GM10847 (cell line): ENCODE measurements around the gene EID2.

Source experiments
- POLR2A ChIP-seq: IDR thresholded peaks from 2 replicates; pipeline ENCODE4 v1.6.1; 2011; ENCODE audit not compliant: insufficient read length; ENCODE audit errors: extremely low read depth

Gene EID2

GRCh38 chr19:39544911-39545310, 5.0 kb upstream of the EID2 start:
- no peak for TF ChIP-seq POLR2A

- TF ChIP-seq POLR2A: no peak
These were observed 4.4 kb upstream of the EID2 start for GRCh38 chr19:39544226-39544903.

DNA sequence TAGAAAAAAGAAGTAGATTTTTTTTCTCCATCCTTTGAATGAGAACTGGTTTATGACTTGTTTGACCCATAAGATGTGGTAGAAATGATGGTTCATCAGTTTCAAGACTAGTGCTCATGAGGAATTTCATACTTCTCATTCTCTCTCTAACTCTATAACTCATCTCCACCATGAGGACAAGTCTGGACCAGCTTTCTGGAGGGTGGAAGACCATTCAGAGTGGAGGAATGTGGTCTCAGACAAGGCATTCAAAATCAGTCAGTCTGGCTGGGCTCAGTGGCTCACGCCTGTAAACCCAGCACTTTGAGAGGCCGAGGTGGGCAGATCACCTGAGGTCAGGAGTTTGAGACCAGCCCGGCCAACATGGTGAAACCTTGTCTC, 3.5 kb upstream of the EID2 start:
- no peak for TF ChIP-seq POLR2A

- no peak for TF ChIP-seq POLR2A
These were observed 2.2 kb upstream of the EID2 start for GRCh38 chr19:39542206-39542605.

GRCh38 chr19:39540333-39540673, 342 bp upstream of the EID2 start:
- no peak for TF ChIP-seq POLR2A

- TF ChIP-seq POLR2A: no peak
These were observed 820 bp downstream of the EID2 start for GRCh38 chr19:39539165-39539517.

GRCh38 chr19:39533791-39534190, 6.2 kb downstream of the EID2 start:
- TF ChIP-seq POLR2A: no peak

DNA sequence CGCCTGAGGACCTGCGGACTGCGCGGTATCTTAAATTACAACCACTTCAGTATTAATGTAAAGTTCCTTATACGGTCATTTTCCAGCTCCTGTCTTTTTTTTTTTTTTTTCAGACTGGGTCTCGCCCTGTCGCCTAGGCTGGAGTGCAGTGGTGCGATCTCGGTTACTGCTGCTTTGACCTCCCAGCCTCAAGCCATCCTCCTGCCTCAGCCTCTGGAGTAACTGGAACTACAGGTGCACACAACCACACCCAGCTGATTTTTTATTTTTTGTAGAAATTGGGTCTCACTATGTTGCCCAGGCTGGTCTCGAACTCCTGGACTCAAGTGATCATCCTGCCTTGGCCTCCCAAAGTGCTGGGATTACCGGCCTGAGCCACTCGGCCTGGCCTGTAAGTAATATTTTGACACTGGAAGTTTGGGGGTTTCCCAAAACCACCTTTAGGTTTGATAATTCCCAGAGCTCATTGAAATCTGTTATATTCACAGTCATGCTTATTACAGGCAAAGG, 6.9 kb downstream of the EID2 start:
- TF ChIP-seq POLR2A: no peak

DNA sequence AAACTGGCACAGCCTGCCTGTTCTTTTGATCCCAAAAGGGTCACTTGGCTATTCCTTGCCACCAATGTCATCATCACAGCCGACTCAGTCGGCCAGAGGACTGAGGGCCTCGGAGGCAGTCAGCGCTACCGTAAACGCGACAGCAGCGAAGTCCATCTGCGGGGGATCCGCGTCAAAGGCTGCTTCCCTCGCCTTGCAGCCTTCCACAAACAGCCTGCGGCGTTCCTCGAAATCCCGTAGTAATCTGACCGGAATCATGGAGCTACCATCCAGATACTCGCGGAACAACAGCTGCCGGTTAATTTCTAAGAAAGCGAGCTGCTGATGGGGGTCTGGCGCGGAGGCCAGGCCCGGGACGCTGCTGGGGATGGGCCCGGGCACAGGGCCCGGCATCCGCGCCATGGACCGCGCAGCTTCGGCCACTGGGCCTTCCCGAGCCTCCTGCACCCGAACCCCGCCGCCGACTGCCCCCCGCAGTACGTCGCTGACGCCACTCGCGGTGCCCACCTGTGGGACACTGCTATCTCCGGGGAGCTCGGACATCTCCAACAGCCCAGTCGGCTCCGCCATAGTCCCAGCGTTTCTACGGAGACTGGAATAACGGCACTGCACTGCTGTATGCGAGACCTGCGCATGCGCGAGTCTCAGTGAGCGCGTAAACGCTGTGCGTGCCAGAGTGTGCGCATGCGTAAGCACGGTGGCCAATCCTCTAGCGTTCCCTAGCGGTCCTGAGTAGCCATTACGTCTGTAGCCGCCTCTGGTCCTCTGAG, 7.5 kb downstream of the EID2 start, which contains the start of gene EID2B:
EID2B (minus strand) TSS at position 620 of the 770 bp plus-strand sequence; CDS start at position 570, 50 bp downstream.
- TF ChIP-seq POLR2A: peak; percentile 60

- no peak for TF ChIP-seq POLR2A
These were observed 8.1 kb downstream of the EID2 start for GRCh38 chr19:39531834-39532232.

DNA sequence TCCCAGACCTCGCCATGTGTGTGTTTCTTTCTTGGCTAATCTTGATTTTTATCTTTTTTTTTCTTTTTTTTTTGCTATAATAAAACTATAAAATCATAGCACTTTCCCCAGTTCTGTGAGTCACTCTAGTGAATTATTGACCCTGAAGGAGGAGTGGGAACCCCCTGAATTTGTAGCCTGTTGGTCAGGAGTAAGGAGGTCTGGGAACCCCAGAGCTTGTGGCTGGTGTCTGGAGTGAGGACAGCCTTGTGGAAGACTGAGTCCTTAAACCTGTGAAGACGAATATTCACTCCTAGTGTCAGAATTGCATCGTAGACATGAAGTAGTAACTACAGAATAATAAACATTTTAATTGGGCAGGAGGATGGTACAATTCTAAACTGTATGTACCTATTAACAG, 14.8 kb downstream of the EID2 start:
- TF ChIP-seq POLR2A: no peak

DNA sequence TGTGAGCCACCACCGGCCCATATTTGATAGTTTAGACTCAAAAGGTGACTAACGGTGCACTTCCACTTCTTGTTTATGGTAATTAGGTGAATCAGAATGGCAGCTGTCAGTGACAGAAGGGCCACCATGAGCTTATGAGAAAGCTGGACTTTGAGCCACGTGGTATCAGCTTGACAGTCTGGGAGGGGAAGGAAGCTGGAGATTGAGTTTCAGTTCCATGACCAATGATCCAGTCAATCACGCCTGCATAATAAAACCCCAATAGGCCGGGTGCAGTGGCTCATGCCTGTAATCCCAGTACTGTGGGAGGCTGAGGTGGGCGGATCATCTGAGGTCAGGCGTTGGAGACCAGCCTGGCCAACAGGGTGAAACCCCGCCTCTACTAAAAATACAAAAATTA, 15.5 kb downstream of the EID2 start:
- TF ChIP-seq POLR2A: no peak

DNA sequence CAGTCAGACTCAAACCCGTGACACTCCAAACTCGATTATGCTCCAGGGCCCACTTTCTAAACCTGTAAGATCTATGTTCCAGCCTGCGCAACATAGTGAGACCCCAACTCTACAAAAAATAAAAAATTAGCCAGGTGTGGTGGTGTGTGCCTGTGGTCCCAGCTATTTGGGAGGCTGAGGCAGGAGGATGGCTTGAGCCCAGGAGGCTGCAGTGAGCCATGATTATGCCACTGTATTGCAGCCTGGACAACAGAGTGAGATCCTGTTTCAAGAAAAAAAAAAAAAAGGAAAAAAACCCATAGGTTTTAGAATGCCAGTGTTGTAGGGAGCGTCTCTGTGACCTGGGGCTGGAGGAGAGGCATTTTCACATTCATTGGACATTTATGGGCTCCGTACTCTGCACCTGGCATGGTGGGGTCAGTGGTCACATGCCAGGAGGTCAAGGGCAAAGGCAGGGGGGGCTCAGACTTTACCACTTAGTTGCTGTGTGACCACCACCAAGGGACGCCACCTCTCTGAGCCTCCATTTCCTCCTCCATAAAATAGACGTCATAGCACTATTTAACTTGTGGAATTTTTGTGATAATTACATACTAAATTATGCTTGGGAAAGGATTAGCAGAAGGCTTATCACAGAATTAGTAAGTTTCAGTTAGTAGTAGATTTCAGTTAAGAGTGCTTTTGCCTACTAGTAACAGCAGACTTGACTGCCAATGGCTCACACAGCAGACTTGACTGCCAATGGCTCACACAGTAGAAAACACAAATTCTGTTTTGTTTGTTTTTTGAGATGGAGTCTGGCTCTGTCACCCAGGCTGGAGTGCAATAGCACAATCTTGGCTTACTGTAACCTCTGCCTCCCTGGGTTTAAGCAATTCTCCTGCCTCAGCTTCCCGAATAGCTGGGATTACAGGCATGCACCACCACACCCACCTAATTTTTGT, 19.1 kb downstream of the EID2 start:
- no peak for TF ChIP-seq POLR2A

- no peak for TF ChIP-seq POLR2A
These were observed 21.0 kb downstream of the EID2 start for GRCh38 chr19:39518975-39519374.

GRCh38 chr19:39518458-39518857, 21.5 kb downstream of the EID2 start:
- TF ChIP-seq POLR2A: no peak
